NCI-H510A (cell line): ENCODE data around the gene RALGAPA2.

ENCODE experiments used
- DNase-seq: peaks from one replicate; lab custom pipeline; 2025; lab: John Stamatoyannopoulos, UW

The RALGAPA2 gene

GRCh38 chr20:20720158-20720557, 7.7 kb upstream of the RALGAPA2 start:
- no peak for DNase-seq

DNA sequence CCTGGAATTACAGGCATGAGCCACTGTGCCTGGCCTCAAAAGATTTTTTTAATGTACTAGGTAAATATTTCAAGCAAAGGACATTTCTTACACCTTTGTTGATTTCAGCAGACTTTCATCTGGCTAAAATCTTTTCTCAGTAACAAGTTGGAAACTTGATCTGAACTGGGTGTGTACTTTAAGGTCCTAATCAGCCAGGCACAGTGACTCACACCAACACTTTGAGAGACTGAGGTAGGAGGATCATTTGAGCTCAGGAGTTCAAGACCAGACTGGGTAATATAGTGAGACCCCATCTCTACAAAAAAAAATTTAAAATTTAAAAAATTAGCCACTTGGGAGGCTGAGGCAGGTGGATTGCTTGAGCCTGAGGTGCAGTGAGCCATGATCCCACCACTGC, 7.0 kb upstream of the RALGAPA2 start:
- DNase-seq, result no peak

DNA sequence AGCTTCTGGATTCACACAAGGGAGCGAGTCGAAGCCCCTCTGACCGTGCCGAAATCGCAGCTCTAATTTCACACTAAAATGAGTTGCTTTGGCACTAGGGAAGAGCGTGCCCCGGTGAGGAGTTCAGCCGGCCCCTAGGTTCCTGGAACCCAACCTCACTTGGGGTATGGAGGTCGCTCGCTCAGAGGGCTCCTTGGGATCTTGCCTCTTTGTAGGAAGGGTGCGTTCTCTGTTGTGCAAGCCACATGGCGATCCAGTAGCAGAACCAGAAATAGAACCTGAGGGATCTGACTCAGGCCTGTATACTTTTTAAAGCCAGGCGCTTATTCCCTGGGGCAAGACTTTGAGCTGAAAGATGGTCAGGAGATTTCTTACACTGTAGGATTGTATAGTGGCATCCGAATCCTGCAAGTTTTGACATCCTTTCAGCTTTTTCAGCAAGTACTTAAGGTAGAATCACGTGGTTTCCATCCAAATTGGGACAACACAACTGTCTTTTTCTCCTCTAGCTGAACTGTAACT, 861 bp upstream of the RALGAPA2 start:
- no peak for DNase-seq

GRCh38 chr20:20712004-20712473, 405 bp downstream of the RALGAPA2 start:
- no peak for DNase-seq

- no peak for DNase-seq
Measured at GRCh38 chr20:20711413-20711812, 1.0 kb downstream of the RALGAPA2 start.

DNA sequence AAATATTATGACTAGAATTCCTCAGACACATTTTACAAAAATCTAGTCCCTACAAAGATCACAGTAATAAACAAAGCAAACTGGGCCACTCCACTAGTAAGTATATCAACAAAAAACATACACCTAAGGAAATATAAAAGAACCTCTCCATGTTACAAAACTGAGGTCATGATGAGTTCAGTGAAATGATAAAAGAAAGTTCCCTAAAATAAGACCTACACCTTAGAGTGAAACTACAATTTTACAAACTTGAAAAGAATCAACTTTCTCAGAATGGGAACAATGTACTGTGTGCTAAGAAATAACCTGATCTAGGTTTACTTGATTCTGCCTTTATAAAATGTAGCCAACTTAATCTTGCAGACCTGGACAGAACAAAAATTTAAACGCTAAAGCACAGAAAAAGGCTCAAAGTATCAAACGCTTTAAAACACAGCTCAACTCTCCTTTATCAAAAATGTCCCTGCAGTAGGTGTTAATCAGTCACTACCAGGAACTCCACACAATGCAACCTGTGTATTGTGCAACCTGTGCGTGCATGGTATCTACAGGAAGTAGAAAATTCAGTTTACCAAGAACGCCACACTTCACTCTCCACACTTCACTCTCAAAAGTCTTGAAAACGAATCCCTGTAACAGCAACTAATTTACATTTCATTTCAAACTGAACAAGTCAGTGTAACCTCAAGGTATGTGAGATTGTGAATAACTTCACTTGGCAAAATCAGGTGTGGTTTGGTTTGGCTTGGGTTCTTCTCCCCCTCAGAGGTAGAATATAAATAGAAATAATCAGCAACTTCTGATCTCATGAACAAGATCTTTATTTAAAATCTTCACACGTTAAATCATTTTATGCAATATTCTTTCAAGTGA, 1.8 kb downstream of the RALGAPA2 start:
- DNase-seq, result peak; percentile 44

- no peak for DNase-seq
Measured at GRCh38 chr20:20709887-20710286, 2.6 kb downstream of the RALGAPA2 start.

- DNase-seq, result no peak
Measured at GRCh38 chr20:20706285-20706684, 6.2 kb downstream of the RALGAPA2 start.

DNA sequence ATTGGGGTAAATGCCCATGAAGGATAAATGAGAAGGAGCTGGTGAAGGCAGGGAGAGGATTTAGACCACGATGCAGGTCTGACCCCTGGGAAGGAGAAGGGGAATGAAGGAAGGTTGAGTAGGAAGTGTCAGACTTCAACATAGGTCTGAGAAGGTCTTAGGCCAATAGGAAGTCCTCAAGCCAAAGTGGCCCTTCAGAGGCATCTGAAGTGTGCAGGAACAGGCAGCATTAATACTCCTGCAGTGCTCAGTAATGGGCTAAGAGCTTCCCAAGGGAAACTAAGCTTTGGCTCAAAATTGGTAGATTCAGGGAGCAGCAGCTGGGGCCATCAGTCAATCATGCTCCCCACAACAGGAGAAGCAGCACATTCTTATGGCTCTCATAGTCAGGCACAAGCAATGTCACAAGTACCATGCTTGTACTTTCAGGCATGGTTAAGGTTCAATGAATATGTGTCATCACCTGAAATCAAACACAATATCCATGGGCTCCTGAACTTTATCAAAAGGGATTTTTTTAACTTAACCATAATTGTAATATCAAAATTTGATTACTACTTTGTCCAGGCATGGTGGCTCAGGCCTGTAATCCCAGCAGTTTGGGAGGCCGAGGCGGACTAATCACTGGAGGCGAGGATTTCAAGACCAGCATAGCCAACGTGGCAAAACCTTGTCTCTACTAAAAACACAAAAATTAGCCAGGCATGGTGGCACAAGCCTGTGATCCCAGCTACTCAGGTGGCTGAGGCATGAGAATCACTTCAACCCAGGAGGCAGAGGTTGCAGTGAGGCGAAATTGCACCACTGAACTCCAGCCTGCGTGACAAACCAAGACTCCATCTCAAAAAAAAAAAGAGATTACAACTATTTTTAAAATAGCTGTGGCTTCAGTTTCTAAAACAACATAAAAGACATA, 9.9 kb downstream of the RALGAPA2 start:
- DNase-seq, result no peak

GRCh38 chr20:20699917-20700316, 12.5 kb downstream of the RALGAPA2 start:
- no peak for DNase-seq

DNA sequence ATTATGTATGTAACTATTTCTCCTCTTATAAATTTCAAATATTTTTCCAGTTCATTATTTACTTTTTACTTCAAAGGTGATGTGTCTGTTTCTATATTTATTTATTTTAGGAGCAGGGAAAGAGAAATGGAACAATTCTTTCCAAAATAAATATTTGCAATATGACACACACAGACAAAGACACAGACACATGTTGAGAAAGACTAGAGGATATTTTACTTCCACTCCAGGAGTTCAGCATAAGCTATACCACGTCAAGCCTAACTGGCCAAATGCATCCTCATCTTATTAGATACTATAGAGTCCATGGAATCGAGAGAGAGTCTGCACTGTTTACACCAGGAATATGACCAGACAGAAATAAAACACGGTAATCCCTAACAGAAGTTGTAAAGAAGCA, 13.3 kb downstream of the RALGAPA2 start:
- DNase-seq, result no peak

DNA sequence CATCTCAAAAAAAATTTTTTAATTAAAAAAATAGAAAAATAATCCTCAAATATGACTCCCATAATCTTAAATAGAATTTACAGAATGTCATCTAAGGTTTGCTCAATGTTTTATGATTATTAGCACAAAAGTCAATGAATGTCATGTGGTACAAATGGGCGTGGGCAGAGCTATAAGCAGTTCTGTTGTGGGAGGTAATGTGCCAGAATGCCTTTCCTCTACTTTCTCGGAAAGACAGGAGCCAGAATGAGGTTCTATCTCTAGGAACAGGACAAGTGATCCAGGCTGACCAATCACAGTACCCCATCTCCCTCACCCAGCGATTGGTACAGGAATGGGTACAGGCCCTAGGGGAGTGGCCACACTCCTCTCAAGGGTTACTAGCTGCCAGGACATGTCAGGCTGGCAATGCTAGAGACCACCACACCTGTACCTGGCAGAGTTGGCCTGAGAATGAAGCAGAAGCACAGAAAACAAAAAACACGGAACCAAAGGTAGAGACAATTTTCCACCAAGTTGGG, 15.1 kb downstream of the RALGAPA2 start:
- no peak for DNase-seq

DNA sequence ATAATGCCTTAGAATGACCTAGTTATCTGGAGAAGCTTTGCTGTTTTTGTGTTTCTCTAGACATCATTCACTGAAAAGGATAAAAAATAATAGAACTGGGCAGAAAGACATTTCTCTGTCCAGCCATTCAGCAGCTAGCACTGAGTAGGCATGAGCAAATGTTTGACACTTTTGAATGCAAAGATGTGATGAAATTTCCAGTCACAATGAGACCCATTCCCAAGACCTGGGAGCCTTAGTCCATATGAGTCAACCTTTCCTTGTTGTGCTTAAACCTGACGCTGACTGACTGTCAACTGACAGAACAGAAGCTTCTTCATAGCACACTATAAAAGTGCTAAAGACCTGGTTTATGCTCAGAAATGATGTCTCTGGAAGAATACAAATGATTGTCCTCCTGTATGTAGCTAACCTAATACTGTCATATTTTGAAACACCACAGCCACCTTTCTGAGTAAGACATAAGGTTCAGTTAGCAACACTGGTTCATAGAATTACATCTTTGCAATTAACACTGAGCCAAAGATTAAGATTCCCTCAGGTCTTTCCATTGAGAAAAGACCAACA, 17.1 kb downstream of the RALGAPA2 start:
- no peak for DNase-seq

- DNase-seq, result no peak
Measured at GRCh38 chr20:20694591-20694990, 17.9 kb downstream of the RALGAPA2 start.

DNA sequence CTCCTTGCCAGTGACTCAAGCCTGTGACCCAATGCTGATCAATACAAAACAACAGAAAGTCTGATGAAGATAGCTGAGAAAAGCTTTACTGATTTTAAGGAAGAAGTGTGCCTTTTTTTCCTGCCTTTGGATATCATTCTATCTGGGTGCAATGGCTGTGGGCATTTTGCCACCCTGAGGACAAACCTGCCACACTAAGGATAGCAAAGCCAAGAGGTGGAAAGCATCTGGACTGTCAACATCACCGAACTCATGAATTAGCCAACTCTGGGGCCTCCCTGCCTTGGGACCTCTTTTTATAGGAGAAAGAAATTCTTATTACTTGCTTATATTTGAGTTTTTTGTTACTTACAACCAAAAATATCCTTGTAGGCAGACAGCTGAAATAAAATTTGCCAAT, 19.9 kb downstream of the RALGAPA2 start:
- DNase-seq, result no peak

DNA sequence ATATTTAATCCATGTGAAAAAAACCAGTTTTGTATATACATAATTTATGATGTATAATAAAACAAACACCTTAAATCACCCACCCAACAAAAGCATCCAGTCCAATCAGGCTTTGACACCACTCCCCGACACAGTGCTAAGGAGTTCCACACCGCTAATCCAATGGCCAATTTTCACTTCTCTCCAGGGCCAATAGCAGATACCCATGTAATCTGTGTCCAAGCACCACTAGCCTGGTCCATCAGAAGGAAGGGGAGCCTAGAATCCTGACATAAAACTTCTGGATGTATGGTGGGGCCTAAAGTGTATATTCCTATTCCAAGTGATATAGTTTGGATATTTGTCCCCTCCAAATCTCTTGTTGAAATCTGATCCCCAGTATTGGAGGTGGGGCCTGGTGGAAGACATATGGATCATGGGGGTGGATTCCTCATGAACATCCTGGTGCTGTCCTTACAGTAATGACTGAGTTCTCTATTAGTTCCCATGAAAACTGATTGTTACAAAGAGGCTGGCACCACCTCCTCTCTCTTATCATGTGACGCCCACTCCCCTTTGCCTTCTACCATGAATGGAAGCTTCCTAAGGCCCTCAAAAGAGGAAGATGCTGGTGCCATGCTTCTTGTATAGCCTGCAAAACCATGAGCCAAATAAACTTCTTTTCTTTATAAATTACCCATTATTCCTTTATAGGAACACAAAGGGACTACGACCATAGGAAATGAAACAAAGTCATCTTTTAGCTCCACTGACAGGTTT, 20.8 kb downstream of the RALGAPA2 start:
- DNase-seq, result no peak

DNA sequence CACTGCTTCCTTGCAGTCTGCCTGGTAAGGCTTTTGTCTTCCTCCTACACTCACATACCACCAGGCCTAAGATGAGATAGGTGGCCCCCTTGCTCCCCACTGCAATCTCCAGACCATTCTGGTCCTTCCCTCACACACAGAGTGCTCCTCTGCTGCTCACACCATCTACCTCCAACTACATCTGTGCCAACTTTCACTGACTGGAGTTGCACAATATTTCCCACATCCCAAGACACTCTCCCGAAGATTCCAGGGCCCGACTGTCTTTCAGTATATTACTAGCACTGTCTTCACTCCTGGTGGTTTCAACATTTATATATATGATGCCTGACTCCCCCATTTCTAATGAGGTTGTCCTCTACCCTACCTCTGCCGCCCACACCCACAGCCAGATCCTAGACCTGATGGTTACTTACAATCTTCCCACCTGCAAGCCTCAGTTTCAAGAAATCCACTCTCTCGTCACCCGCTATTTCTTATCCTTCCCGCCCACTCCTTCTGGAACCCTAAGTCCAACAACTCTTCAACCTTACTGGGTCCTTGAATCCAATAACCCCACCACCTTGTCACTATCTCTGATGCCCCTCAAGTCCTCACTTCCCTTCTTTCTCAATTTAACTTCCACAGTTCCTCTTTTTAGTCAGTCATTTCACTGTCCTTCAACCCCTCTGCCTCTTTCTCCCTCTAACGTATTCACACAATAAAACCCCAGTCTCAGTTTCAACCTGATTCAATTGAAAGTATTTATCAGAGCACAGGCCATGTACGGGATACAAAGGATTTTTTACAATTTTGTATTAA, 21.6 kb downstream of the RALGAPA2 start:
- DNase-seq, result no peak

GRCh38 chr20:20687319-20687718, 25.1 kb downstream of the RALGAPA2 start:
- no peak for DNase-seq

DNA sequence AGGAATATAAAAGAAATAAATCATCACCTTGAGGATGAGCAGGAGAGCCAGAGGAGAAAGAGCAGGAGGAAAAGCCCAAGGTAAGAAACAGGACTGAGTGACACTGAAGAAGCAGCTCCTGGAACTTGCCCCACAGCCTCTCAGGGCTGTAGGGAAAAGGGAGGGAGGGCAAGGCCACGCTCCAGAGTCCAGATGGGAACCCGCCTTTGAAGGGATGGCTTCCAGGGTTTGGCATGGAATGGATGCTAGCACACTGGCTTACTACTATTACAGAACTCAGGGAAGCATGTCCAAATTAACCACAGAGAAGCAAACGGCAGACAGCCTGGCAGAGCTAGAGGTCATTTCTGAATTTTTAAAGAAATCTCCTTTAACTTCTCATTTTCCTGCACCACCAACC, 26.8 kb downstream of the RALGAPA2 start:
- DNase-seq, result no peak
